Activated CD4-positive, alpha-beta T cell treated with anti-CD3 and anti-CD28 coated beads, Interleukin-2, amount 50 U/mL, for 48 hours (primary cell): ENCODE data around the gene CDC37.

Experiments used
- DNase-seq, 2 experiments: peaks; one replicate each; pipeline ENCODE4 v3.0.0-alpha.2; 2020

CDC37 gene

GRCh38 chr19:10352764-10353671, 50.3 kb downstream of the CDC37 start:
- DNase-seq, result no peak

- no peak for DNase-seq
Measured at GRCh38 chr19:10346509-10346908, 56.8 kb downstream of the CDC37 start.

GRCh38 chr19:10344780-10345179, 58.6 kb downstream of the CDC37 start:
- no peak for DNase-seq

GRCh38 chr19:10343495-10343894, 59.8 kb downstream of the CDC37 start:
- DNase-seq, result no peak
